HG03457 (cell line): ENCODE data around the gene BIRC3.
"Not testable (repeated sequence)": the region's sequence is repeated elsewhere in the genome, so short reads cannot be mapped to it uniquely, and the experiment has no call there.

Experiments used
- ATAC-seq: cut with Tn5 transposase; IDR thresholded peaks from one replicate; pipeline ENCODE4 v1.9.1; 2021; ENCODE audit warnings: moderate number of reproducible peaks; ENCODE audit not compliant: unreplicated experiment

The BIRC3 gene

GRCh38 chr11:102320679-102321078 lies 3.4 kb downstream of the BIRC3 start:
- ATAC-seq = no peak

- no peak for ATAC-seq
Measured at GRCh38 chr11:102322560-102322959, 5.3 kb downstream of the BIRC3 start.

- ATAC-seq = no peak
Measured at GRCh38 chr11:102323542-102324251, 6.4 kb downstream of the BIRC3 start.

GRCh38 chr11:102325088-102325487 lies 7.8 kb downstream of the BIRC3 start:
- ATAC-seq = no peak

GRCh38 chr11:102328748-102329147 lies 11.5 kb downstream of the BIRC3 start:
- ATAC-seq = no peak

GRCh38 chr11:102330231-102330630 lies 12.9 kb downstream of the BIRC3 start:
- no peak for ATAC-seq

- ATAC-seq = no peak
Measured at GRCh38 chr11:102331341-102331740, 14.1 kb downstream of the BIRC3 start.

- ATAC-seq = no peak
Measured at GRCh38 chr11:102332611-102332994, 15.3 kb downstream of the BIRC3 start.

GRCh38 chr11:102338479-102339010 lies 21.3 kb downstream of the BIRC3 start:
- no peak for ATAC-seq

- ATAC-seq = not testable (repeated sequence)
Measured at GRCh38 chr11:102341311-102341710, 24.0 kb downstream of the BIRC3 start.

GRCh38 chr11:102341844-102342318 lies 24.6 kb downstream of the BIRC3 start:
- ATAC-seq = peak; percentile 42

- no peak for ATAC-seq
Measured at GRCh38 chr11:102343809-102344208, 26.5 kb downstream of the BIRC3 start.

GRCh38 chr11:102345904-102346303 lies 28.6 kb downstream of the BIRC3 start:
- no peak for ATAC-seq

GRCh38 chr11:102346456-102346747 lies 29.1 kb downstream of the BIRC3 start:
- no peak for ATAC-seq

GRCh38 chr11:102346748-102347461 lies 29.6 kb downstream of the BIRC3 start, which contains the start of gene BIRC2:
Gene BIRC2, plus strand, starts transcription at chr11:102347214. Its CDS starts 2,641 bp downstream, at chr11:102349855.
- ATAC-seq = peak; percentile 73

GRCh38 chr11:102347462-102348370 lies 30.4 kb downstream of the BIRC3 start:
- no peak for ATAC-seq

GRCh38 chr11:102357116-102357515 lies 39.8 kb downstream of the BIRC3 start:
- ATAC-seq = no peak

GRCh38 chr11:102359372-102359771 lies 42.1 kb downstream of the BIRC3 start:
- ATAC-seq = no peak

- no peak for ATAC-seq
Measured at GRCh38 chr11:102360681-102361080, 43.4 kb downstream of the BIRC3 start.

GRCh38 chr11:102361086-102362031 lies 44.1 kb downstream of the BIRC3 start:
- peak; percentile 96 for ATAC-seq
